Neural progenitor cell (in vitro differentiated cells): Measurements from ENCODE around the gene ALAD. TPM values are rescaled to one million over a fixed set of nuclear protein-coding genes. Genes with fewer than 3 reads are reported as not detected.

ENCODE experiments used
- DNase-seq: peaks from one replicate; pipeline ENCODE4 v3.0.0-alpha.2; 2016; ENCODE audit warnings: low spot score
- H2AFZ ChIP-seq: fragments of 200-600 bp; sonication (generic); replicated peaks from 2 replicates; pipeline ENCODE4 v1.6.1; 2016; ENCODE audit warnings: antibody characterized with exemption
- H3F3A ChIP-seq: fragments of 200-600 bp; sonication (generic); 2 replicates; pipeline ENCODE4 v1.6.1; 2016; ENCODE audit warnings: antibody characterized with exemption, low read depth
- H3K27ac ChIP-seq: fragments of 200-600 bp; sonication (generic); 2 replicates; pipeline ENCODE4 v1.5.1; 2016; ENCODE audit warnings: mild to moderate bottlenecking
- H3K27me3 ChIP-seq: fragments of 200-600 bp; sonication (generic); 2 replicates; pipeline ENCODE4 v1.6.1; 2016; ENCODE audit warnings: mild to moderate bottlenecking, moderate library complexity
- H3K36me3 ChIP-seq: fragments of 200-600 bp; sonication (generic); 2 replicates; pipeline ENCODE4 v1.5.1; 2016
- H3K4me1 ChIP-seq: fragments of 200-600 bp; sonication (generic); 2 replicates; pipeline ENCODE4 v1.6.1; 2016; ENCODE audit warnings: mixed run types
- H3K4me2 ChIP-seq: fragments of 200-600 bp; sonication (generic); 2 replicates; pipeline ENCODE4 v1.6.1; 2016
- H3K4me3 ChIP-seq: fragments of 200-600 bp; sonication (generic); 2 replicates; pipeline ENCODE4 v1.5.1; 2016
- H3K79me2 ChIP-seq: fragments of 200-600 bp; sonication (generic); 2 replicates; pipeline ENCODE4 v1.6.1; 2016; ENCODE audit warnings: low read depth
- H3K9ac ChIP-seq: fragments of 200-600 bp; sonication (generic); 2 replicates; pipeline ENCODE4 v1.6.1; 2016
- H3K9me3 ChIP-seq: fragments of 200-600 bp; sonication (generic); 2 replicates; pipeline ENCODE4 v1.5.1; 2016; ENCODE audit warnings: low read depth
- H4K20me1 ChIP-seq: fragments of 200-600 bp; sonication (generic); 2 replicates; pipeline ENCODE4 v1.6.1; 2016; ENCODE audit warnings: low read depth
- H3K27ac Mint-ChIP-seq: 3 replicates; pipeline ENCODE4 v1.8.0; 2021; ENCODE audit warnings: mixed read lengths
- H3K27me3 Mint-ChIP-seq: 2 replicates; pipeline ENCODE4 v1.8.0; 2022; ENCODE audit warnings: low read depth, mild to moderate bottlenecking, inconsistent platforms, moderate library complexity, mixed read lengths; ENCODE audit not compliant: insufficient read depth
- H3K36me3 Mint-ChIP-seq: 3 replicates; pipeline ENCODE4 v1.8.0; 2021; ENCODE audit warnings: mixed read lengths
- H3K4me1 Mint-ChIP-seq: 3 replicates; pipeline ENCODE4 v1.8.0; 2021; ENCODE audit warnings: mixed read lengths
- H3K4me3 Mint-ChIP-seq: 3 replicates; pipeline ENCODE4 v1.8.0; 2021; ENCODE audit warnings: mild to moderate bottlenecking, moderate library complexity, mixed read lengths
- H3K9me3 Mint-ChIP-seq: 3 replicates; pipeline ENCODE4 v1.8.0; 2020; ENCODE audit warnings: mixed read lengths
- EZH2 ChIP-seq: fragments of 200-600 bp; sonication (generic); IDR thresholded peaks from 2 replicates; pipeline ENCODE4 v1.6.1; 2017; ENCODE audit warnings: antibody characterized with exemption, mild to moderate bottlenecking, moderate library complexity
- EZH2phosphoT487 ChIP-seq: fragments of 200-600 bp; sonication (generic); IDR thresholded peaks from 2 replicates; pipeline ENCODE4 v1.6.1; 2017; ENCODE audit warnings: antibody characterized with exemption
- total RNA-seq: library from RNA; depleted of rRNA; stranded (reverse); fragments of >200 nt; gene quantifications from 2 replicates; pipeline ENCODE4 v1.2.3, GENCODE V29; 2015; ENCODE audit warnings: low replicate concordance
- TF ChIP-seq, protein P1 (sequence below): fragments of 200-600 bp; sonication (generic); IDR thresholded peaks from 2 replicates; pipeline ENCODE4 v1.5.1; 2017; ENCODE audit warnings: antibody characterized with exemption, mild to moderate bottlenecking

ALAD gene
- total RNA-seq, 1 donor from 2014 or later, result 17.4 TPM

DNA sequence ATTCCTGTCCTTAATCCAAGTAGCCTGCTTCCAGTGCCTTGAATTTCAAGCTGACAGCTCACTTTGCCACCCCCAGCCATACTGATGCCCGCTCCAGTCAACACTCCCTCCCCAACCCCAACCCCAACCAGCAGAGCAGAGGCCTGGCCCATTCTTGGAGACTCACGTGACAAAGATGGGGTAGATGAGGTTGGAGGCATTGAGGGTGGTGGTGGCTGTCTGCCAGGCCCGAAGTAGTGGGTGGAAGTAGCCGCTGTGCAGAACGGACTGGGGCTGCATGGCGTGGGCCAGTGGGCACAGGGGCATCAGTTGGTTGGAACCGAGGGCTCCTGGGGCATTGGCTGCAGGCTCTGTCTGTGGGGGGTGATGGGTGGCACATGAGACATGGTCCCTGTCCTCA lies 7.8 kb downstream of the ALAD start:
- no peak for TF ChIP-seq EZH2phosphoT487
- no peak for TF ChIP-seq EZH2
- TF ChIP-seq, protein P1, sequence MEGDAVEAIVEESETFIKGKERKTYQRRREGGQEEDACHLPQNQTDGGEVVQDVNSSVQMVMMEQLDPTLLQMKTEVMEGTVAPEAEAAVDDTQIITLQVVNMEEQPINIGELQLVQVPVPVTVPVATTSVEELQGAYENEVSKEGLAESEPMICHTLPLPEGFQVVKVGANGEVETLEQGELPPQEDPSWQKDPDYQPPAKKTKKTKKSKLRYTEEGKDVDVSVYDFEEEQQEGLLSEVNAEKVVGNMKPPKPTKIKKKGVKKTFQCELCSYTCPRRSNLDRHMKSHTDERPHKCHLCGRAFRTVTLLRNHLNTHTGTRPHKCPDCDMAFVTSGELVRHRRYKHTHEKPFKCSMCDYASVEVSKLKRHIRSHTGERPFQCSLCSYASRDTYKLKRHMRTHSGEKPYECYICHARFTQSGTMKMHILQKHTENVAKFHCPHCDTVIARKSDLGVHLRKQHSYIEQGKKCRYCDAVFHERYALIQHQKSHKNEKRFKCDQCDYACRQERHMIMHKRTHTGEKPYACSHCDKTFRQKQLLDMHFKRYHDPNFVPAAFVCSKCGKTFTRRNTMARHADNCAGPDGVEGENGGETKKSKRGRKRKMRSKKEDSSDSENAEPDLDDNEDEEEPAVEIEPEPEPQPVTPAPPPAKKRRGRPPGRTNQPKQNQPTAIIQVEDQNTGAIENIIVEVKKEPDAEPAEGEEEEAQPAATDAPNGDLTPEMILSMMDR, result no peak
- peaks cover 9% of the 10 kb centered on the region for H3K36me3 Mint-ChIP-seq
- H3K27me3 Mint-ChIP-seq, result no peaks in the 10 kb centered on the region
- no peak overlapping the region for H3K27ac Mint-ChIP-seq
- no peak overlapping the region for H3K4me3 ChIP-seq
- H3K9me3 Mint-ChIP-seq, result no peaks in the 10 kb centered on the region
- H3K4me3 Mint-ChIP-seq, result no peak overlapping the region
- H3K9ac ChIP-seq, result no peak overlapping the region
- no peaks in the 10 kb centered on the region for H3K4me1 Mint-ChIP-seq
- peaks cover 5% of the 10 kb centered on the region for H3K4me1 ChIP-seq
- no peaks in the 10 kb centered on the region for H3K79me2 ChIP-seq
- no peaks in the 10 kb centered on the region for H3F3A ChIP-seq
- no peaks in the 10 kb centered on the region for H3K27me3 ChIP-seq
- H3K27ac ChIP-seq, result no peak overlapping the region
- no peak overlapping the region for H3K4me2 ChIP-seq
- no peaks in the 10 kb centered on the region for H4K20me1 ChIP-seq
- DNase-seq, result no peak
- no peak overlapping the region for H2AFZ ChIP-seq
- H3K36me3 ChIP-seq, result no peaks in the 10 kb centered on the region
- H3K9me3 ChIP-seq, result no peaks in the 10 kb centered on the region

- Mint-ChIP-seq H3K4me3 (no peak overlapping the region), H3K4me1 (no peaks in the 10 kb centered on the region), H3K27me3 (peaks cover 5% of the 10 kb centered on the region), H3K9me3 (no peaks in the 10 kb centered on the region), H3K27ac (no peak overlapping the region), H3K36me3 (peaks cover 14% of the 10 kb centered on the region)
- DNase-seq, result no peak
- Histone ChIP-seq H3K4me1 (no peaks in the 10 kb centered on the region), H3K27ac (no peak overlapping the region), H3K79me2 (no peaks in the 10 kb centered on the region), H3K9me3 (no peaks in the 10 kb centered on the region), H3K4me2 (no peak overlapping the region), H3F3A (no peaks in the 10 kb centered on the region), H3K4me3 (no peak overlapping the region), H2AFZ (no peak overlapping the region), H3K9ac (no peak overlapping the region), H4K20me1 (no peaks in the 10 kb centered on the region), H3K27me3 (no peaks in the 10 kb centered on the region), H3K36me3 (no peaks in the 10 kb centered on the region)
- TF ChIP-seq EZH2phosphoT487 (no peak), EZH2 (no peak)
- TF ChIP-seq, protein P1, result no peak
Observed at GRCh38 chr9:113391917-113392316, 9.2 kb downstream of the ALAD start.

DNA sequence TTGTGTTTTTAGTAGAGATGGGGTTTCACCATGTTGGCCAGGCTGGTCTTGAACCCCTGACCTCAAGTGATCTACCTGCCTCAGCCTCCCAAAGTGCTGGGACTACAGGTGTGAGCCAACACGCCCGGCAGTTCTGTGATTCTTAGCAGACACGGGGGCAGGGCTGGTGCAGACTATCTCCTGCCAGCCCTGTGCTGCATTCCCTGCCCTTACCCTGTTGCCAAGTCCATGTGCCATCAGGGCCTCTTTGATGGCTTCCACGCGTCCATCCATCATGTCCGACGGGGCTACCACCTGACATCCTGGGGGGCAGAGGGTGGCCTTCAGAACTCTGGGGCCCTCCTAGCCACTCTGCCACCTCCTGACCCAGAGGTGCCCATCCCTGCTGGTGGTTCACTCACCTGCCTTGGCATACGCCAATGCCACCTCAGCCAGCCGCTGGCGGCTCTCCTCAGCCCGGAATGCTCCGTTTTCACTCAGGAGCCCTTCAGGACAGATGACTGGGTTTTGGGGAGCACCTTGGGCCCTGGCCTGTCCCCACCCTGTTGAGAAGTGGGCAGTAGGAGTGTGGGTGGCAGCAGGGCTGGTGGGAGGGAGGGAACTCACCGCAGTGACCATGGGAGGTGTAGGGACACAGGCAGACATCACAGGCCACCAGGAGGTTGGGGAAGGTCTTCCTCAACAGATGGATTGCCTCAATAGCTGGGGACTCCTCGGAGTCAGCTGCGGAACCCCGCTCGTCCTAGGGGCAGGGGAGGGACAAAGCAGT lies 10.7 kb downstream of the ALAD start:
- no peaks in the 10 kb centered on the region for H3K36me3 ChIP-seq
- H4K20me1 ChIP-seq, result no peaks in the 10 kb centered on the region
- H3K9me3 ChIP-seq, result no peaks in the 10 kb centered on the region
- H3K79me2 ChIP-seq, result no peaks in the 10 kb centered on the region
- no peaks in the 10 kb centered on the region for H3F3A ChIP-seq
- no peak overlapping the region for H3K4me3 Mint-ChIP-seq
- peaks cover 8% of the 10 kb centered on the region for H3K27me3 Mint-ChIP-seq
- no peak overlapping the region for H3K27ac Mint-ChIP-seq
- TF ChIP-seq EZH2 (no peak), EZH2phosphoT487 (no peak)
- TF ChIP-seq, protein P1, result no peak
- no peaks in the 10 kb centered on the region for H3K9me3 Mint-ChIP-seq
- H3K4me1 ChIP-seq, result no peaks in the 10 kb centered on the region
- no peak overlapping the region for H3K4me3 ChIP-seq
- H2AFZ ChIP-seq, result no peak overlapping the region
- no peaks in the 10 kb centered on the region for H3K27me3 ChIP-seq
- peaks cover 20% of the 10 kb centered on the region for H3K36me3 Mint-ChIP-seq
- no peak overlapping the region for H3K27ac ChIP-seq
- H3K9ac ChIP-seq, result no peak overlapping the region
- no peaks in the 10 kb centered on the region for H3K4me1 Mint-ChIP-seq
- DNase-seq, result no peak
- H3K4me2 ChIP-seq, result no peak overlapping the region
